Mesenchymal stem cell (in vitro differentiated cells and primary cell): ENCODE measurements around the gene AUTS2.

Experiments
- DNase-seq: peaks from one replicate; pipeline ENCODE4 v3.0.0-alpha.2; 2013
- H2AFZ ChIP-seq: one replicate; pipeline ENCODE4 v1.6.1; 2013; ENCODE audit warnings: low read depth, mild to moderate bottlenecking, control low read depth, inconsistent platforms, low read length, moderate library complexity
- H2AK5ac ChIP-seq: 2 replicates; pipeline ENCODE4 v1.6.1; 2013; ENCODE audit warnings: low read length, moderate library complexity, mild to moderate bottlenecking, inconsistent platforms; ENCODE audit not compliant: severe bottlenecking
- H2BK120ac ChIP-seq: one replicate; pipeline ENCODE4 v1.6.1; 2013; ENCODE audit warnings: low read depth, mild to moderate bottlenecking, inconsistent platforms, low read length, moderate library complexity
- H2BK12ac ChIP-seq, 2 experiments: one replicate each; pipeline ENCODE4 v1.6.1; 2013; ENCODE audit warnings: inconsistent platforms in 2 of 2, low read length in 2 of 2, mild to moderate bottlenecking in 2 of 2, moderate library complexity in 2 of 2, control low read depth in 1 of 2
- H2BK15ac ChIP-seq: one replicate; pipeline ENCODE4 v1.6.1; 2013; ENCODE audit warnings: mild to moderate bottlenecking, low read depth, inconsistent platforms; ENCODE audit not compliant: poor library complexity, severe bottlenecking
- H2BK5ac ChIP-seq: 2 replicates; pipeline ENCODE4 v1.6.1; 2013; ENCODE audit warnings: low read depth, mild to moderate bottlenecking, low read length, control low read depth, inconsistent platforms; ENCODE audit not compliant: poor library complexity, severe bottlenecking
- H3K14ac ChIP-seq, 2 experiments: one replicate each; pipeline ENCODE4 v1.6.1; 2013; ENCODE audit warnings: inconsistent platforms in 2 of 2, low read length in 2 of 2, control low read depth in 1 of 2, mild to moderate bottlenecking in 1 of 2, moderate library complexity in 1 of 2
- H3K18ac ChIP-seq, 2 experiments: one replicate each; pipeline ENCODE4 v1.6.1; 2013; ENCODE audit warnings: inconsistent platforms in 2 of 2, low read length in 2 of 2, control low read depth in 1 of 2, low read depth in 1 of 2, mild to moderate bottlenecking in 1 of 2
- H3K23ac ChIP-seq, 2 experiments: one replicate each; pipeline ENCODE4 v1.6.1; 2013; ENCODE audit warnings: inconsistent platforms in 2 of 2, low read length in 2 of 2, mild to moderate bottlenecking in 2 of 2, moderate library complexity in 2 of 2, control low read depth in 1 of 2
- H3K27ac ChIP-seq: 2 replicates; pipeline ENCODE4 v1.5.1; 2013; ENCODE audit warnings: mild to moderate bottlenecking, moderate library complexity, low read length, control low read depth, inconsistent platforms; ENCODE audit not compliant: poor library complexity, severe bottlenecking
- H3K27me3 ChIP-seq, 2 experiments: 2 replicates each; pipeline versions ENCODE4 v1.6.1 to v1.7.0; 2013; ENCODE audit warnings: low read length in 2 of 2, mild to moderate bottlenecking in 2 of 2, moderate library complexity in 2 of 2, control low read depth in 1 of 2, inconsistent platforms in 1 of 2; ENCODE audit not compliant: control insufficient read depth in 1 of 2, insufficient read depth in 1 of 2
- H3K36me3 ChIP-seq, 2 experiments: 2 replicates each; pipeline versions ENCODE4 v1.6.1 to v1.7.0; 2013; ENCODE audit warnings: low read length in 2 of 2, control low read depth in 1 of 2, inconsistent platforms in 1 of 2, low read depth in 1 of 2, mild to moderate bottlenecking in 1 of 2; ENCODE audit not compliant: insufficient read depth in 2 of 2, control insufficient read depth in 1 of 2
- H3K4ac ChIP-seq, 2 experiments: one replicate each; pipeline ENCODE4 v1.6.1; 2013; ENCODE audit warnings: inconsistent platforms in 2 of 2, low read length in 2 of 2, mild to moderate bottlenecking in 2 of 2, moderate library complexity in 2 of 2, control low read depth in 1 of 2, low read depth in 1 of 2
- H3K4me1 ChIP-seq: 2 replicates; pipeline ENCODE4 v1.6.1; 2013; ENCODE audit warnings: low read depth, low read length, control low read depth; ENCODE audit not compliant: control insufficient read depth, insufficient read depth
- H3K4me2 ChIP-seq: 2 replicates; pipeline ENCODE4 v1.6.1; 2013; ENCODE audit warnings: low read length, mild to moderate bottlenecking, inconsistent platforms; ENCODE audit not compliant: poor library complexity, severe bottlenecking
- H3K4me3 ChIP-seq, 2 experiments: 2 replicates each; pipeline versions ENCODE4 v1.5.1 to v1.7.0; 2013; ENCODE audit warnings: low read length in 2 of 2, mild to moderate bottlenecking in 2 of 2, control low read depth in 1 of 2, low read depth in 1 of 2; ENCODE audit not compliant: insufficient read depth in 1 of 2
- H3K79me1 ChIP-seq: replicated peaks from 2 replicates; pipeline ENCODE4 v1.6.1; 2013; ENCODE audit warnings: mild to moderate bottlenecking, control low read depth, low read length, inconsistent platforms; ENCODE audit not compliant: poor library complexity, severe bottlenecking
- H3K9ac ChIP-seq: 2 replicates; pipeline ENCODE4 v1.7.0; 2013; ENCODE audit warnings: mild to moderate bottlenecking, low read length, moderate library complexity
- H3K9me3 ChIP-seq: 2 replicates; pipeline ENCODE4 v1.7.0; 2013; ENCODE audit warnings: mild to moderate bottlenecking, low read length; ENCODE audit not compliant: control insufficient read depth
- H4K8ac ChIP-seq: one replicate; pipeline ENCODE4 v1.6.1; 2013; ENCODE audit warnings: inconsistent platforms, mild to moderate bottlenecking, low read length, moderate library complexity
- H4K91ac ChIP-seq: one replicate; pipeline ENCODE4 v1.6.1; 2013; ENCODE audit warnings: mild to moderate bottlenecking, low read length, inconsistent platforms
- WGBS: methylation state at CpG from one replicate; pipeline ENCODE4 v1.1.7; 2013; ENCODE audit warnings: mixed read lengths; 5-methylcytosine and 5-hydroxymethylcytosine counted together

The AUTS2 gene

GRCh38 chr7:70630440-70630817, 1032.2 kb downstream of the AUTS2 start:
- no peak overlapping the region for H3K4me2 ChIP-seq
- DNase-seq, result no peak
- H2AFZ ChIP-seq, result no peak overlapping the region
- no peak overlapping the region for H2BK12ac ChIP-seq
- H3K9me3 ChIP-seq, result no peaks in the 10 kb centered on the region
- H2BK15ac ChIP-seq, result no peak overlapping the region
- H3K4me3 ChIP-seq, result peak overlapping the region in 1 of 2 experiments; percentile 48
- H3K14ac ChIP-seq, result no peak overlapping the region
- no peak overlapping the region for H2AK5ac ChIP-seq
- no peak overlapping the region for H4K91ac ChIP-seq
- H3K27me3 ChIP-seq, result peaks cover 0 to 5% of the 10 kb centered on the region in 2 experiments
- peak overlapping the region; percentile 37 for H3K9ac ChIP-seq
- no peak overlapping the region for H3K23ac ChIP-seq
- no peak overlapping the region for H4K8ac ChIP-seq
- 35% methylated on average over 7 of the region's 7 CpGs for WGBS
- no peak overlapping the region for H3K4ac ChIP-seq
- H2BK5ac ChIP-seq, result no peak overlapping the region
- H3K79me1 ChIP-seq, result no peaks in the 10 kb centered on the region
- peaks cover 26% of the 10 kb centered on the region for H3K4me1 ChIP-seq
- H3K36me3 ChIP-seq, result no peaks in the 10 kb centered on the region
- H2BK120ac ChIP-seq, result no peak overlapping the region
- no peak overlapping the region for H3K18ac ChIP-seq
- H3K27ac ChIP-seq, result no peak overlapping the region

GRCh38 chr7:70630818-70631457, 1032.7 kb downstream of the AUTS2 start:
- no peak overlapping the region for H3K18ac ChIP-seq
- peaks cover 0 to 5% of the 10 kb centered on the region in 2 experiments for H3K27me3 ChIP-seq
- H2BK5ac ChIP-seq, result no peak overlapping the region
- H3K27ac ChIP-seq, result no peak overlapping the region
- no peak overlapping the region for H3K23ac ChIP-seq
- H3K36me3 ChIP-seq, result no peaks in the 10 kb centered on the region
- peak overlapping the region; percentile 37 for H3K9ac ChIP-seq
- H4K8ac ChIP-seq, result no peak overlapping the region
- DNase-seq, result peak; percentile 27
- no peak overlapping the region for H2BK12ac ChIP-seq
- peak overlapping the region; percentile 66 for H3K4me2 ChIP-seq
- H3K4ac ChIP-seq, result no peak overlapping the region
- peak overlapping the region; percentile 34 for H4K91ac ChIP-seq
- H2AK5ac ChIP-seq, result no peak overlapping the region
- no peak overlapping the region for H3K14ac ChIP-seq
- peaks cover 26% of the 10 kb centered on the region for H3K4me1 ChIP-seq
- H2AFZ ChIP-seq, result no peak overlapping the region
- H3K9me3 ChIP-seq, result no peaks in the 10 kb centered on the region
- WGBS, result 31% methylated on average over 27 of the region's 28 CpGs
- H3K4me3 ChIP-seq, result peak overlapping the region in 1 of 2 experiments; percentile 48
- H3K79me1 ChIP-seq, result no peaks in the 10 kb centered on the region
- no peak overlapping the region for H2BK120ac ChIP-seq
- H2BK15ac ChIP-seq, result no peak overlapping the region

DNA sequence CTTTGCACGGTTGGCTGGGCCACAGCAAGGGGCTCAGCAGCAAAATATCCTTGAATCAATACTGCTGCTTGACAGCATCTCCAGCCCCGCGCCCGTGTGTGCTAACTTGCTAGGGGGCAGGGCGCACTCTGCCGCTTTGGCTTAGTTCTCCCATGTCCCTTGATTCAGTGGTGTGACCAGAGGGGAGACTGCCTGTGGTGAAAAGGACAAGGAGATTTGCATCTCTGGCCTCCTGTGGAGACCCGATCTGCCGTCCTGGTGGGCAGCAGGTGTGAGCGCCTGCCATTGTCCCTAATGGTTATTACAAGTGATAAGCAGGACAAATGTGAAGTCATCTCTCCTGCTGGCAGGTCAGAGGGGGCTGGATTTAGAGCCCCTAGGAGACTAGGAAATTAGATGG, 1033.4 kb downstream of the AUTS2 start:
- peaks cover 0 to 5% of the 10 kb centered on the region in 2 experiments for H3K27me3 ChIP-seq
- no peak overlapping the region for H2AK5ac ChIP-seq
- H3K9ac ChIP-seq, result no peak overlapping the region
- peaks cover 26% of the 10 kb centered on the region for H3K4me1 ChIP-seq
- no peak overlapping the region for H3K18ac ChIP-seq
- WGBS, result 47% methylated on average over 9 of the region's 9 CpGs
- H2BK15ac ChIP-seq, result no peak overlapping the region
- H3K14ac ChIP-seq, result no peak overlapping the region
- H2AFZ ChIP-seq, result no peak overlapping the region
- no peaks in the 10 kb centered on the region for H3K36me3 ChIP-seq
- DNase-seq, result no peak
- H3K27ac ChIP-seq, result no peak overlapping the region
- no peak overlapping the region for H4K91ac ChIP-seq
- no peak overlapping the region for H3K4me3 ChIP-seq
- H3K9me3 ChIP-seq, result no peaks in the 10 kb centered on the region
- no peak overlapping the region for H4K8ac ChIP-seq
- peak overlapping the region; percentile 66 for H3K4me2 ChIP-seq
- H3K23ac ChIP-seq, result no peak overlapping the region
- no peaks in the 10 kb centered on the region for H3K79me1 ChIP-seq
- no peak overlapping the region for H2BK12ac ChIP-seq
- no peak overlapping the region for H3K4ac ChIP-seq
- no peak overlapping the region for H2BK5ac ChIP-seq
- H2BK120ac ChIP-seq, result no peak overlapping the region

DNA sequence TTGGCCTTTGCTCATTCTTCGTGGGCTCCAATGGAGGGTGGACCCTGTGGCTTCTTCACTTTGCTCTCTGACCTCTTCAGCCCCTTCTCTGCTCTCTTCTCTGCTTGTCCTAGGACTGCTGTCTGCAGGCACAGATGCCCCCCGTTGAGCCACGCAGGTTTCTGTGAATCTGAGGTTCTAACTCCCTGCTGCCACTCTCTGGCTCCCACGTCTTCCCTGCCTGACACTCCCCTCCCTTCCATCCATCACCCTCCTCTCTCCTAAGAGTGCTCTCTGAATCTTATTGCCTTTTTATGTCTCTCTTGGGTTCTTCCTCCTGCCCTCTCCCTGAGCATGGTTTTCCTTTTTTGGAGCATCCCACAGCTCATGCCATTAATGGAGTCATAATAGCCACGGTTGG, 1034.1 kb downstream of the AUTS2 start:
- no peak overlapping the region for H3K4me2 ChIP-seq
- no peak overlapping the region for H3K18ac ChIP-seq
- H4K91ac ChIP-seq, result no peak overlapping the region
- peaks cover 26% of the 10 kb centered on the region for H3K4me1 ChIP-seq
- H3K9me3 ChIP-seq, result no peaks in the 10 kb centered on the region
- WGBS, result 64% methylated on average over 5 of the region's 5 CpGs
- no peak overlapping the region for H3K9ac ChIP-seq
- H3K23ac ChIP-seq, result no peak overlapping the region
- H2AK5ac ChIP-seq, result no peak overlapping the region
- no peak overlapping the region for H4K8ac ChIP-seq
- H3K4ac ChIP-seq, result no peak overlapping the region
- no peak for DNase-seq
- H3K36me3 ChIP-seq, result no peaks in the 10 kb centered on the region
- no peak overlapping the region for H3K27ac ChIP-seq
- no peak overlapping the region for H2AFZ ChIP-seq
- H3K27me3 ChIP-seq, result peaks cover 0 to 5% of the 10 kb centered on the region in 2 experiments
- no peak overlapping the region for H2BK12ac ChIP-seq
- no peak overlapping the region for H2BK15ac ChIP-seq
- no peak overlapping the region for H2BK120ac ChIP-seq
- no peak overlapping the region for H3K4me3 ChIP-seq
- no peak overlapping the region for H3K14ac ChIP-seq
- no peaks in the 10 kb centered on the region for H3K79me1 ChIP-seq
- H2BK5ac ChIP-seq, result no peak overlapping the region
